IMR-90 (cell line): ENCODE measurements around the gene CMTM8. TPM values are rescaled to one million over a fixed set of nuclear protein-coding genes. Genes with fewer than 3 reads are reported as not detected.

ENCODE experiments used
- ATAC-seq: fragments of 200-7000 bp; cut with Tn5 transposase; 2 replicates; pipeline ENCODE4 v1.9.1; 2020; ENCODE audit warnings: low read depth, mild to moderate bottlenecking, moderate library complexity
- BruUV-seq: library from RNA; stranded (reverse); fragments of 400-500 nt; replicated peaks from 2 replicates; lab custom pipeline; 2021; lab: Mats Ljungman, UMichigan
- CTCF ChIA-PET: fragments of 300-600 bp; formaldehyde crosslinking; extraction: SDS; loops from one replicate; lab custom pipeline; 2021; ENCODE audit warnings: antibody characterized with exemption; lab: Yijun Ruan, JAX
- POLR2A ChIA-PET: fragments of 300-600 bp; sonication (Branson Sonifier 250); formaldehyde crosslinking; loops from one replicate; lab custom pipeline; 2022; ENCODE audit warnings: antibody characterized with exemption; ENCODE audit not compliant: unreplicated experiment; lab: Charles Lee
- DNase-seq: peaks from one replicate; pipeline ENCODE4 v3.0.0; 2013
- H2AFZ ChIP-seq: replicated peaks from 2 replicates; pipeline ENCODE3; 2013; ENCODE audit warnings: low read length, mild to moderate bottlenecking; ENCODE audit not compliant: poor library complexity
- H2AK5ac ChIP-seq: 2 replicates; pipeline ENCODE4 v1.6.1; 2013; ENCODE audit warnings: low read depth, low read length, inconsistent platforms
- H2AK9ac ChIP-seq: replicated peaks from 2 replicates; pipeline ENCODE3; 2013; ENCODE audit warnings: mild to moderate bottlenecking, low read depth, low read length, moderate library complexity; ENCODE audit not compliant: poor library complexity
- H2BK120ac ChIP-seq: 2 replicates; pipeline ENCODE4 v1.6.1; 2013; ENCODE audit warnings: low read depth, low read length, inconsistent platforms
- H2BK15ac ChIP-seq: 3 replicates; pipeline ENCODE4 v1.6.1; 2013; ENCODE audit warnings: low read depth, low read length, inconsistent platforms
- H2BK20ac ChIP-seq: 2 replicates; pipeline ENCODE4 v1.6.1; 2013; ENCODE audit warnings: low read depth, mild to moderate bottlenecking, inconsistent platforms, low read length, moderate library complexity
- H2BK5ac ChIP-seq: 2 replicates; pipeline ENCODE4 v1.6.1; 2013; ENCODE audit warnings: mild to moderate bottlenecking, low read depth, low read length, inconsistent platforms; ENCODE audit not compliant: poor library complexity, severe bottlenecking
- H3K14ac ChIP-seq: replicated peaks from 2 replicates; pipeline ENCODE4 v1.6.1; 2013; ENCODE audit warnings: low read depth, low read length, inconsistent platforms
- H3K18ac ChIP-seq: 2 replicates; pipeline ENCODE4 v1.6.1; 2013; ENCODE audit warnings: low read depth, low read length, control low read depth
- H3K23ac ChIP-seq: 2 replicates; pipeline ENCODE4 v1.6.1; 2013; ENCODE audit warnings: low read depth, low read length, inconsistent platforms
- H3K27ac ChIP-seq: 2 replicates; pipeline ENCODE4 v1.5.1; 2013; ENCODE audit warnings: mild to moderate bottlenecking, control low read depth, low read length; ENCODE audit not compliant: insufficient read depth
- H3K27me3 ChIP-seq: 2 replicates; pipeline ENCODE4 v1.6.1; 2013; ENCODE audit warnings: low read length; ENCODE audit not compliant: control insufficient read depth, insufficient read depth
- H3K36me3 ChIP-seq: 2 replicates; pipeline ENCODE4 v1.6.1; 2013; ENCODE audit warnings: low read length, mixed read lengths; ENCODE audit not compliant: control insufficient read depth, insufficient read depth
- H3K4ac ChIP-seq: 2 replicates; pipeline ENCODE4 v1.6.1; 2013; ENCODE audit warnings: low read depth, low read length, inconsistent platforms
- H3K4me1 ChIP-seq: 2 replicates; pipeline ENCODE4 v1.6.1; 2013; ENCODE audit warnings: low read length, mixed read lengths; ENCODE audit not compliant: control insufficient read depth, insufficient read depth
- H3K4me2 ChIP-seq: 2 replicates; pipeline ENCODE4 v1.6.1; 2013; ENCODE audit warnings: low read depth, mild to moderate bottlenecking, control low read depth, low read length, moderate library complexity
- H3K4me3 ChIP-seq: 2 replicates; pipeline ENCODE4 v1.5.1; 2013; ENCODE audit warnings: low read depth, mild to moderate bottlenecking, control low read depth, low read length, moderate library complexity; ENCODE audit not compliant: insufficient read depth
- H3K56ac ChIP-seq: 2 replicates; pipeline ENCODE4 v1.6.1; 2013; ENCODE audit warnings: low read length, inconsistent platforms; ENCODE audit not compliant: insufficient read depth; ENCODE audit errors: extremely low read depth
- H3K79me1 ChIP-seq, 2 experiments: 2 replicates each; pipeline ENCODE4 v1.6.1; 2013; ENCODE audit warnings: low read length in 2 of 2, inconsistent platforms in 1 of 2, low read depth in 1 of 2
- H3K9ac ChIP-seq: 2 replicates; pipeline ENCODE4 v1.6.1; 2013; ENCODE audit warnings: low read depth, low read length, control low read depth
- H3K9me1 ChIP-seq: 2 replicates; pipeline ENCODE4 v1.6.1; 2013; ENCODE audit warnings: low read length, inconsistent platforms; ENCODE audit not compliant: insufficient read depth
- H3K9me3 ChIP-seq: 2 replicates; pipeline ENCODE4 v1.6.1; 2013; ENCODE audit warnings: low read length; ENCODE audit not compliant: control insufficient read depth, insufficient read depth
- H4K20me1 ChIP-seq: 2 replicates; pipeline ENCODE4 v1.6.1; 2013; ENCODE audit warnings: low read length, inconsistent platforms; ENCODE audit not compliant: insufficient read depth
- H4K5ac ChIP-seq: 2 replicates; pipeline ENCODE4 v1.6.1; 2013; ENCODE audit warnings: mild to moderate bottlenecking, low read depth, low read length, control low read depth
- H4K8ac ChIP-seq, 2 experiments: 2 replicates each; pipeline ENCODE4 v1.6.1; 2013; ENCODE audit warnings: low read depth in 2 of 2, low read length in 2 of 2, control low read depth in 1 of 2, inconsistent platforms in 1 of 2
- H4K91ac ChIP-seq: 2 replicates; pipeline ENCODE4 v1.6.1; 2013; ENCODE audit warnings: low read depth, low read length, inconsistent platforms; ENCODE audit not compliant: insufficient read depth
- FOS ChIP-seq: fragments of 150-350 bp; IDR thresholded peaks from 2 replicates; pipeline ENCODE4 v1.6.1; 2016; ENCODE audit warnings: low read depth, low read length
- MAFK ChIP-seq: IDR thresholded peaks from 2 replicates; pipeline ENCODE4 v1.6.1; 2012; ENCODE audit warnings: low read depth, low read length, improper control_type of control experiment
- MAZ ChIP-seq: IDR thresholded peaks from 2 replicates; pipeline ENCODE4 v1.6.1; 2012; ENCODE audit warnings: low read depth, mild to moderate bottlenecking, low read length, improper control_type of control experiment, moderate library complexity, borderline replicate concordance
- NFE2L2 ChIP-seq: fragments of 150-350 bp; IDR thresholded peaks from 2 replicates; pipeline ENCODE4 v1.6.1; 2016; ENCODE audit warnings: low read depth, mild to moderate bottlenecking, low read length
- RAD21 ChIP-seq: IDR thresholded peaks from 2 replicates; pipeline ENCODE4 v1.6.1; 2012; ENCODE audit warnings: low read length, improper control_type of control experiment
- RFX5 ChIP-seq: IDR thresholded peaks from 2 replicates; pipeline ENCODE4 v1.8.0; 2012; ENCODE audit warnings: low read depth, mild to moderate bottlenecking, low read length, moderate library complexity
- SMC3 ChIP-seq: fragments of 150-350 bp; IDR thresholded peaks from 2 replicates; pipeline ENCODE4 v1.6.1; 2016; ENCODE audit warnings: low read depth, mild to moderate bottlenecking, antibody characterized with exemption, low read length, moderate library complexity
- WGBS, 2 experiments: methylation state at CpG; one replicate each; pipeline versions ENCODE4 v1.1.5 to v1.1.7; 2013; ENCODE audit warnings: missing lambda C conversion rate in 2 of 2; ENCODE audit not compliant: insufficient read length in 1 of 2; ENCODE audit errors: extremely low coverage in 2 of 2; 5-methylcytosine and 5-hydroxymethylcytosine counted together
- dilution Hi-C: fragments of 300-500 bp; cut with HindIII; formaldehyde crosslinking; loops from one replicate; pipeline ENCODE4 v1.14.3; 2018; ENCODE audit warnings: low sequenced_read_pairs; ENCODE audit not compliant: unreplicated experiment
- in situ Hi-C: fragments of 300-500 bp; cut with MboI; formaldehyde crosslinking; loops from 3 replicates; pipeline ENCODE4 v1.14.3; 2019; ENCODE audit warnings: low sequenced_read_pairs, inconsistent platforms, mixed read lengths
- intact Hi-C: fragments of 100-400 bp; cut with micrococcal nuclease; formaldehyde crosslinking; loops from 2 replicates; pipeline ENCODE4 v1.10.0; 2022
- polyA plus RNA-seq, 3 experiments: library from polyadenylated mRNA; depleted of rRNA; stranded (reverse); fragments of >200 nt; gene quantifications; 2 replicates each; pipeline ENCODE4 v1.2.3, GENCODE V29; 2012; ENCODE audit warnings: low replicate concordance in 1 of 3
- total RNA-seq: library from RNA; depleted of rRNA; stranded (reverse); fragments of >200 nt; gene quantifications from 2 replicates; pipeline ENCODE4 v1.2.3, GENCODE V29; 2012
- TF ChIP-seq, protein P1 (sequence below): fragments of 150-350 bp; IDR thresholded peaks from 2 replicates; pipeline ENCODE4 v1.6.1; 2017; ENCODE audit warnings: mild to moderate bottlenecking, antibody characterized with exemption, low read length, low read depth
- TF ChIP-seq, protein P2 (sequence below): fragments of 150-350 bp; IDR thresholded peaks from 2 replicates; pipeline ENCODE4 v1.6.1; 2016; ENCODE audit warnings: low read depth, mild to moderate bottlenecking, low read length, moderate library complexity, borderline replicate concordance

Gene CMTM8
- total and polyA plus RNA-seq, 2 of the 4 experiments (the other 2 are of a cell fraction): 0.15 TPM; not detected in 1

GRCh38 chr3:32202496-32202895 lies 36.0 kb upstream of the CMTM8 start:
- Histone ChIP-seq H3K14ac (no peak overlapping the region), H2AK5ac (no peak overlapping the region), H3K23ac (no peak overlapping the region), H3K4me3 (no peak overlapping the region), H2AK9ac (no peak overlapping the region), H3K56ac (no peak overlapping the region), H2AFZ (no peak overlapping the region), H4K5ac (no peak overlapping the region), H3K9ac (no peak overlapping the region), H2BK20ac (no peak overlapping the region), H2BK5ac (no peak overlapping the region), H2BK120ac (no peak overlapping the region), H4K20me1 (no peaks in the 10 kb centered on the region), H3K4me2 (no peak overlapping the region), H3K27me3 (peaks cover 3% of the 10 kb centered on the region), H4K8ac (no peak overlapping the region), H3K4me1 (no peaks in the 10 kb centered on the region), H4K91ac (no peak overlapping the region), H3K4ac (no peak overlapping the region), H3K79me1 (no peaks in the 10 kb centered on the region), H3K18ac (no peak overlapping the region), H3K9me3 (no peaks in the 10 kb centered on the region), H3K9me1 (no peaks in the 10 kb centered on the region), H3K27ac (no peak overlapping the region), H2BK15ac (no peak overlapping the region), H3K36me3 (no peaks in the 10 kb centered on the region)
- CTCF ChIA-PET: no interaction called here
- no peak for TF ChIP-seq SMC3
- no peak for TF ChIP-seq MAZ
- TF ChIP-seq, protein P1, sequence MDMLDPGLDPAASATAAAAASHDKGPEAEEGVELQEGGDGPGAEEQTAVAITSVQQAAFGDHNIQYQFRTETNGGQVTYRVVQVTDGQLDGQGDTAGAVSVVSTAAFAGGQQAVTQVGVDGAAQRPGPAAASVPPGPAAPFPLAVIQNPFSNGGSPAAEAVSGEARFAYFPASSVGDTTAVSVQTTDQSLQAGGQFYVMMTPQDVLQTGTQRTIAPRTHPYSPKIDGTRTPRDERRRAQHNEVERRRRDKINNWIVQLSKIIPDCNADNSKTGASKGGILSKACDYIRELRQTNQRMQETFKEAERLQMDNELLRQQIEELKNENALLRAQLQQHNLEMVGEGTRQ: no peak
- TF ChIP-seq MAFK: no peak
- no peak for TF ChIP-seq FOS
- TF ChIP-seq, protein P2, sequence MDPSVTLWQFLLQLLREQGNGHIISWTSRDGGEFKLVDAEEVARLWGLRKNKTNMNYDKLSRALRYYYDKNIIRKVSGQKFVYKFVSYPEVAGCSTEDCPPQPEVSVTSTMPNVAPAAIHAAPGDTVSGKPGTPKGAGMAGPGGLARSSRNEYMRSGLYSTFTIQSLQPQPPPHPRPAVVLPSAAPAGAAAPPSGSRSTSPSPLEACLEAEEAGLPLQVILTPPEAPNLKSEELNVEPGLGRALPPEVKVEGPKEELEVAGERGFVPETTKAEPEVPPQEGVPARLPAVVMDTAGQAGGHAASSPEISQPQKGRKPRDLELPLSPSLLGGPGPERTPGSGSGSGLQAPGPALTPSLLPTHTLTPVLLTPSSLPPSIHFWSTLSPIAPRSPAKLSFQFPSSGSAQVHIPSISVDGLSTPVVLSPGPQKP: no peak
- no peak for TF ChIP-seq NFE2L2
- no peak for TF ChIP-seq RAD21
- TF ChIP-seq RFX5: no peak
- BruUV-seq: no TSS peak
- ATAC-seq: no peak
- POLR2A ChIA-PET: no interaction called here
- in situ Hi-C loops (no loop called here), dilution Hi-C loops (no loop called here), intact Hi-C loops (no loop called here)
- DNase-seq: no peak
- no CpG with 5 or more reads among the region's 1 CpG for WGBS, 2 experiments
